Measurements from ENCODE around the gene ATP6AP1.

GRCh38 chrX:154430916-154431315 lies 2.4 kb downstream of the ATP6AP1 start:
- TF ChIP-seq POLR2A (IDR thresholded peaks at IDR 0.05; ENCODE audit: low read depth, low read length) (no peak), TCF7 (IDR thresholded peaks at IDR 0.05; ENCODE audit: borderline replicate concordance) (no peak), CREM (IDR thresholded peaks at IDR 0.05; ENCODE audit: low read depth) (no peak), CTCF (IDR thresholded peaks at IDR 0.05 in 2 of 3, conservative IDR thresholded peaks at IDR 0.05 in 1 of 3; ENCODE audit: control insufficient read depth in 2 of 3, extremely low read depth in 1 of 3, insufficient read depth in 1 of 3, low read depth in 3 of 3, low read length in 3 of 3) (no peak), TARDBP (IDR thresholded peaks at IDR 0.05; ENCODE audit: borderline replicate concordance) (no peak), EP300 (IDR thresholded peaks at IDR 0.05; ENCODE audit: borderline replicate concordance in 1 of 2, control insufficient read depth in 1 of 2, low read depth in 2 of 2, low read length in 2 of 2) (no peak)

Measured in GM12878 (cell line).